ENCODE data around the gene P2RY4. TPM values are rescaled to one million over a fixed set of nuclear protein-coding genes. Genes with fewer than 3 reads are reported as not detected.
"Not testable (repeated sequence)": the region's sequence is repeated elsewhere in the genome, so short reads cannot be mapped to it uniquely, and the experiment has no call there.

P2RY4 gene
- total and polyA plus RNA-seq, 10 of the 15 experiments (the other 5 are each of a cell fraction or from before 2014, with no cell fraction given) = 0.07 to 0.44 (median 0.13) TPM; not detected in 7

DNA sequence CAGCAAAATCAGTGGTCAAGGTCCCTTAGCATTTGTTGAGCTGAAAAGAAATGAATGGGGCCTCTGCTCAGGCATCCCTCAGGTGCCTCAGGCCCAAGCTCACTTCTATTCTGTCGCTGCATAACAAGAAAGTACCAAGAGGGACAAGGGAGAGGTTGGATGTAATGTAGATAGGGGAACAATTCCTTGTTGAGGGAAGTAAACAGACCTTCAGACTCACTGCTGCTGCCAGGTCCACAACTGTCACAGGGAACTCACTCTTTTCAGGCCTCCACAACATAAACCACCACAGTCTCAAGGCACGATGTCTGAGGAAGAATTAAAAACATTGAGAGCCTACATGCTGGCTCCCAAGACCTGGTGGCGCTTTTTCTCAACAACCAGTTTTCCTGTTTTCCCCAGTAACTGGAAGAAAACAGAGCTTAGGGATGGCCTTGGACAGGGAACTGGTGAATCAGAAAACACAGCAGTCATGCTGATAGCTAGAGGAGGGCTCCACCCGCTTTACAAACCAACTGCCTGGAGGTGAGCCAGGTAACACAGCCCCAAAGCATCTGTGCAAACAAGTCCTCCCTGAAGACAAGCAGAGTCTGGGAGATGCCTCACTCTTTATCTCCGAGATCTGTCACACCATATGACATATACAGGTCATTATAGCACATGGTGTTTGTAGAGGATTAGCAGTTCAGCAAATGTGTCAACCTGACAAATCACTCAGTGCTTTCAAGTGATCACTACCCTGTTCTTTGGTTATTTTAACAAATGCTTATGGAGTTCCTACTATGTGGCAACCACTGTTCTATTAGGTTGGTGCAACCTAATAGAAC, 39.9 kb downstream of the P2RY4 start (continued):
- no peak for TF ChIP-seq CEBPZ (IDR thresholded peaks at IDR 0.05; ENCODE audit: low read depth, low read length)
- TF ChIP-seq, protein P1, sequence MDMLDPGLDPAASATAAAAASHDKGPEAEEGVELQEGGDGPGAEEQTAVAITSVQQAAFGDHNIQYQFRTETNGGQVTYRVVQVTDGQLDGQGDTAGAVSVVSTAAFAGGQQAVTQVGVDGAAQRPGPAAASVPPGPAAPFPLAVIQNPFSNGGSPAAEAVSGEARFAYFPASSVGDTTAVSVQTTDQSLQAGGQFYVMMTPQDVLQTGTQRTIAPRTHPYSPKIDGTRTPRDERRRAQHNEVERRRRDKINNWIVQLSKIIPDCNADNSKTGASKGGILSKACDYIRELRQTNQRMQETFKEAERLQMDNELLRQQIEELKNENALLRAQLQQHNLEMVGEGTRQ (IDR thresholded peaks at IDR 0.05; ENCODE audit: borderline replicate concordance, low read depth, low read length) = no peak
- no peak for TF ChIP-seq SREBF2 (IDR thresholded peaks at IDR 0.05; ENCODE audit: low read length)
- no peak for TF ChIP-seq NR2C1 (IDR thresholded peaks at IDR 0.05)
- no peak for TF ChIP-seq ETV6 (conservative IDR thresholded peaks at IDR 0.05 in 1 of 2, IDR thresholded peaks at IDR 0.05 in 1 of 2; ENCODE audit: borderline replicate concordance in 1 of 2, low read depth in 1 of 2)
- TF ChIP-seq MYC (IDR thresholded peaks at IDR 0.05; ENCODE audit: insufficient read depth, insufficient read length, insufficient replicate concordance, low read length, severe bottlenecking) = no peak
- no peak for TF ChIP-seq TCF3 (IDR thresholded peaks at IDR 0.05; ENCODE audit: borderline replicate concordance, insufficient read depth, low read depth, low read length)

DNA sequence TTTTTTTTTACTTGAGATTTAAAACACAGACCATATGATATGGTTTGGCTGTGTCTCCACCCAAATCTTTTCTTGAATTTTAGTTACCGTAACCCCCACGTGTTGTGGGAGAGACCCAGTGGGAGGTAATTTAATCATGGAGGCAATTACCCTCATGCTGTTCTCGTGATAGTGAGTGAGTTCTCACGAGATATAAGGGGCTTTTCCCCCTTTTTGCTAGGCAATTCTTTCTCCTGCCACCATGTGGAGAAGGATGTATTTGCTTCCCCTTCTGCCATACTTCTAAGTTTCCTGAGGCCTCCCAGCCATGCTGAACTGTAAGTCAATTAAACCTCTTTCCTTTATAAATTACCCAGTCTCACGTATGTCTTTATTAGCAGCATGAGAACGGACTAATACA, 50.4 kb downstream of the P2RY4 start:
- H3K4me3 ChIP-seq; H3K9ac ChIP-seq (ENCODE audit: control insufficient read depth, insufficient read depth, low read length); H4K20me1 ChIP-seq (ENCODE audit: control insufficient read depth, insufficient read depth); POLR2A ChIA-PET; H3K27me3 ChIP-seq (replicated peaks in 1 of 2; ENCODE audit: control insufficient read depth in 2 of 2, insufficient read depth in 2 of 2, low read length in 1 of 2); H3K27ac ChIP-seq (ENCODE audit: control insufficient read depth, insufficient read depth); H2AFZ ChIP-seq (ENCODE audit: control insufficient read depth, low read depth, low read length); intact Hi-C loops (cut with micrococcal nuclease; ENCODE audit: unreplicated experiment); H3K79me2 ChIP-seq (ENCODE audit: control insufficient read depth, insufficient read depth, low read length); RAD21 ChIA-PET (ENCODE audit: unreplicated experiment); H3K9me3 ChIP-seq (replicated peaks; ENCODE audit: control insufficient read depth, insufficient read depth, low read length); H3K36me3 ChIP-seq (ENCODE audit: control insufficient read depth in 2 of 2, insufficient read depth in 2 of 2, low read length in 1 of 2); BruUV-seq (replicated peaks); FAIRE-seq; in situ Hi-C loops (cut with MboI); CTCF ChIA-PET; H3K4me2 ChIP-seq (ENCODE audit: control insufficient read depth, insufficient read depth); DNase-seq (ENCODE audit: low read depth, low spot score); H3K4me1 ChIP-seq (ENCODE audit: control insufficient read depth, insufficient read depth, low read length); ATAC-seq: not testable (repeated sequence)
- SMC1A ChIA-PET (ENCODE audit: uncharacterized antibody, unreplicated experiment) = interaction anchor here (0.7 kb wide), 1 partner anchor 153 kb away, joined by 3 read pairs; no protein-coding TSS in a partner anchor
- WGBS (ENCODE audit: insufficient coverage, insufficient replicate concordance, low lambda C conversion rate, missing lambda C conversion rate) = 6% methylated on average over 6 of the region's 6 CpGs
